Epithelial cell of esophagus (primary cell): ENCODE measurements around the gene MRGPRX4.
"Not testable (repeated sequence)": the region's sequence is repeated elsewhere in the genome, so short reads cannot be mapped to it uniquely, and the experiment has no call there.

Experiments used
- DNase-seq: peaks from one replicate; pipeline ENCODE4 v3.0.0; 2010; ENCODE audit warnings: low read depth
- H3K4me3 ChIP-seq: 2 replicates; pipeline ENCODE4 v1.5.1; 2011; ENCODE audit warnings: mild to moderate bottlenecking, low read length, control low read depth
- CTCF ChIP-seq: IDR thresholded peaks from 2 replicates; pipeline ENCODE4 v1.5.1; 2011; ENCODE audit warnings: low read depth, mild to moderate bottlenecking, low read length, control low read depth, inconsistent platforms; ENCODE audit not compliant: insufficient read depth; ENCODE audit errors: missing control alignments

The MRGPRX4 gene

GRCh38 chr11:18145025-18145424 lies 27.6 kb upstream of the MRGPRX4 start:
- no peak for TF ChIP-seq CTCF
- no peak for DNase-seq

GRCh38 chr11:18145837-18146236 lies 26.8 kb upstream of the MRGPRX4 start:
- no peak overlapping the region for H3K4me3 ChIP-seq
- no peak for DNase-seq
- no peak for TF ChIP-seq CTCF

More at GRCh38 chr11:18145025-18145424, 27.6 kb upstream of the MRGPRX4 start:
- H3K4me3 ChIP-seq = no peak overlapping the region

GRCh38 chr11:18151581-18151980 lies 21.1 kb upstream of the MRGPRX4 start:
- H3K4me3 ChIP-seq = no peak overlapping the region
- TF ChIP-seq CTCF = no peak
- DNase-seq = no peak

- no peak overlapping the region for H3K4me3 ChIP-seq
- DNase-seq = peak; percentile 36
- TF ChIP-seq CTCF = no peak
Observed at GRCh38 chr11:18168372-18168771, 4.3 kb upstream of the MRGPRX4 start.

GRCh38 chr11:18171377-18172000 lies 1.1 kb upstream of the MRGPRX4 start:
- TF ChIP-seq CTCF = peak; percentile 65
- H3K4me3 ChIP-seq = no peak overlapping the region
- peak; percentile 35 for DNase-seq

GRCh38 chr11:18173225-18173866 lies 709 bp downstream of the MRGPRX4 start:
- no peak for TF ChIP-seq CTCF
- DNase-seq = no peak
- no peak overlapping the region for H3K4me3 ChIP-seq

GRCh38 chr11:18188796-18189195 lies 16.2 kb downstream of the MRGPRX4 start:
- no peak overlapping the region for H3K4me3 ChIP-seq
- no peak for DNase-seq
- TF ChIP-seq CTCF = no peak

- not testable (repeated sequence) for DNase-seq, H3K4me3 ChIP-seq
Observed at GRCh38 chr11:18189476-18190245, 17.0 kb downstream of the MRGPRX4 start.
